CD14-positive monocyte (primary cell): ENCODE data around the gene NUP62. TPM values are rescaled to one million over a fixed set of nuclear protein-coding genes. Genes with fewer than 3 reads are reported as not detected.

Source experiments
- DNase-seq, 3 donors: peaks; one replicate each; pipeline ENCODE4 v3.0.0-alpha.2; 2011 to 2022
- H2AFZ ChIP-seq: 2 replicates; pipeline ENCODE4 v1.6.0; 2012; ENCODE audit warnings: mild to moderate bottlenecking, low read depth, low read length, inconsistent platforms; ENCODE audit not compliant: insufficient read depth, poor library complexity, severe bottlenecking
- H3K27ac ChIP-seq, 2 donors: 1 replicate in 1 of 2; 2 replicates in 1 of 2; pipeline ENCODE4 v1.5.1; 2012 to 2013; ENCODE audit warnings: low read length in 2 of 2, control low read depth in 1 of 2, inconsistent platforms in 1 of 2, low read depth in 1 of 2, mild to moderate bottlenecking in 1 of 2
- H3K27me3 ChIP-seq, 2 donors: one replicate each; pipeline versions ENCODE4 v1.6.0 to v1.6.1; 2011 to 2013; ENCODE audit warnings: low read length in 2 of 2; ENCODE audit not compliant: control insufficient read depth in 2 of 2, insufficient read depth in 2 of 2
- H3K36me3 ChIP-seq, 2 donors: replicated peaks in 1 of 2; 1 replicate in 1 of 2; 2 replicates in 1 of 2; pipeline versions ENCODE4 v1.5.1 to v1.6.1; 2012 to 2013; ENCODE audit warnings: low read length in 2 of 2, control low read depth in 1 of 2, inconsistent platforms in 1 of 2, mild to moderate bottlenecking in 1 of 2; ENCODE audit not compliant: insufficient read depth in 2 of 2, control insufficient read depth in 1 of 2
- H3K4me1 ChIP-seq, 2 donors: 1 replicate in 1 of 2; 2 replicates in 1 of 2; pipeline versions ENCODE4 v1.5.1 to v1.6.1; 2012 to 2013; ENCODE audit warnings: low read length in 2 of 2, control low read depth in 1 of 2, inconsistent platforms in 1 of 2, mild to moderate bottlenecking in 1 of 2, moderate library complexity in 1 of 2; ENCODE audit not compliant: insufficient read depth in 2 of 2, control insufficient read depth in 1 of 2
- H3K4me2 ChIP-seq: replicated peaks from 2 replicates; pipeline ENCODE3; 2012; ENCODE audit warnings: low read length, moderate library complexity, mild to moderate bottlenecking; ENCODE audit not compliant: poor library complexity, severe bottlenecking; ENCODE audit errors: extremely low read depth
- H3K4me3 ChIP-seq, 3 experiments: fragments of 200-600 bp in 1 of 3; sonication (generic) in 1 of 3; replicated peaks in 1 of 3; 1 replicate in 2 of 3; 2 replicates in 1 of 3; pipeline ENCODE4 v1.5.1; 2011 to 2013; ENCODE audit warnings: low read length in 3 of 3, mild to moderate bottlenecking in 3 of 3, control low read depth in 2 of 3, low read depth in 2 of 3, inconsistent platforms in 1 of 3, moderate library complexity in 1 of 3
- H3K79me2 ChIP-seq: 2 replicates; pipeline ENCODE4 v1.6.0; 2012; ENCODE audit warnings: mild to moderate bottlenecking, control low read depth, inconsistent platforms, low read length, moderate library complexity; ENCODE audit not compliant: insufficient read depth
- H3K9ac ChIP-seq: 2 replicates; pipeline ENCODE4 v1.6.0; 2017; ENCODE audit warnings: low read length, mild to moderate bottlenecking; ENCODE audit not compliant: insufficient read depth, poor library complexity, severe bottlenecking
- H3K9me3 ChIP-seq, 2 donors: replicated peaks in 1 of 2; 1 replicate in 1 of 2; 2 replicates in 1 of 2; pipeline versions ENCODE4 v1.5.1 to v1.6.1; 2012 to 2013; ENCODE audit warnings: low read length in 2 of 2, control low read depth in 1 of 2; ENCODE audit not compliant: control insufficient read depth in 1 of 2, insufficient read depth in 1 of 2
- H4K20me1 ChIP-seq: 2 replicates; pipeline ENCODE4 v1.6.0; 2012; ENCODE audit warnings: mild to moderate bottlenecking, low read length, control low read depth, moderate library complexity; ENCODE audit not compliant: insufficient read depth
- H3K27ac Mint-ChIP-seq, 7 donors: one replicate each; pipeline ENCODE4 v1.8.0; 2020; ENCODE audit warnings: mild to moderate bottlenecking in 7 of 7, mixed read lengths in 7 of 7, moderate library complexity in 6 of 7, inconsistent platforms in 2 of 7
- H3K27me3 Mint-ChIP-seq, 3 donors: one replicate each; pipeline ENCODE4 v1.8.0; 2021 to 2022; ENCODE audit warnings: low read depth in 3 of 3, mild to moderate bottlenecking in 3 of 3, mixed read lengths in 3 of 3, moderate library complexity in 3 of 3, inconsistent platforms in 1 of 3
- H3K36me3 Mint-ChIP-seq, 2 donors: one replicate each; pipeline ENCODE4 v1.8.0; 2020; ENCODE audit warnings: mixed read lengths in 2 of 2, inconsistent platforms in 1 of 2, mild to moderate bottlenecking in 1 of 2
- H3K4me1 Mint-ChIP-seq: one replicate; pipeline ENCODE4 v1.8.0; 2020; ENCODE audit warnings: mild to moderate bottlenecking, mixed read lengths
- H3K4me3 Mint-ChIP-seq, 2 donors: one replicate each; pipeline ENCODE4 v1.8.0; 2020; ENCODE audit warnings: mild to moderate bottlenecking in 2 of 2, mixed read lengths in 2 of 2, moderate library complexity in 1 of 2
- H3K9me3 Mint-ChIP-seq, 7 donors: one replicate each; pipeline ENCODE4 v1.8.0; 2020 to 2022; ENCODE audit warnings: mixed read lengths in 7 of 7, mild to moderate bottlenecking in 6 of 7, moderate library complexity in 6 of 7, inconsistent platforms in 2 of 7
- CTCF ChIP-seq: fragments of 200-600 bp; IDR thresholded peaks from one replicate; pipeline ENCODE4 v1.8.0; 2022; ENCODE audit warnings: antibody characterized with exemption, mild to moderate bottlenecking
- WGBS: methylation state at CpG from one replicate; pipeline ENCODE4 v1.1.5; 2013; ENCODE audit warnings: missing lambda C conversion rate; ENCODE audit not compliant: insufficient coverage; 5-methylcytosine and 5-hydroxymethylcytosine counted together
- intact Hi-C, 2 donors: fragments of 100-400 bp; cut with micrococcal nuclease; formaldehyde crosslinking; loops; one replicate each; pipeline versions ENCODE4 v1.15.0 to v1.15.1; 2023
- polyA plus RNA-seq, 3 donors: library from polyadenylated mRNA; depleted of rRNA in 1 of 3; unstranded in 2 of 3; stranded (reverse) in 1 of 3; fragments of 300-500 nt in 2 of 3; fragments of >200 nt in 1 of 3; fragmentation: Illumina TruSeq in 2 of 3; gene quantifications; 1 replicate in 2 of 3; 2 replicates in 1 of 3; pipeline ENCODE4 v1.2.3, GENCODE V29; 2012 to 2021

The NUP62 gene
- polyA plus RNA-seq, 3 donors, result 32.3 to 62.2 (median 48.6) TPM

GRCh38 chr19:49877879-49878743 is 51.2 kb downstream of the NUP62 start:
- Mint-ChIP-seq H3K4me1 (peaks cover 25% of the 10 kb centered on the region), H3K27me3 (peaks cover 0 to 2% (median 0%) of the 10 kb centered on the region in 3 donors), H3K4me3 (no peak overlapping the region), H3K27ac (no peak overlapping the region), H3K9me3 (peaks cover 0 to 3% (median 0%) of the 10 kb centered on the region in 7 donors), H3K36me3 (peaks cover 47 to 56% of the 10 kb centered on the region in 2 donors)
- Histone ChIP-seq H3K27ac (peak overlapping the region; percentile 90 to 95), H3K4me2 (peak overlapping the region; percentile 98), H3K4me1 (peaks cover 25 to 28% of the 10 kb centered on the region in 2 donors), H3K9me3 (no peaks in the 10 kb centered on the region), H3K36me3 (peaks cover 32 to 38% of the 10 kb centered on the region in 2 donors), H3K4me3 (peak overlapping the region; percentile 60 to 94 (median 88)), H3K79me2 (peaks cover 37% of the 10 kb centered on the region), H2AFZ (peak overlapping the region; percentile 87), H4K20me1 (peaks cover 39% of the 10 kb centered on the region), H3K9ac (peak overlapping the region; percentile 89), H3K27me3 (no peaks in the 10 kb centered on the region)
- intact Hi-C loops, result loop anchor here (2.0 to 5.0 kb wide), 5 partner anchors 51 to 237 kb away; partner anchors contain the start of genes ATF5 (in 1 of the 2), FUZ (in 1 of the 2), NUP62 (in 1 of the 2) and PRMT1 (in 1 of the 2)
- peak; percentile 95 to 98 (median 97) for DNase-seq
- no peak for TF ChIP-seq CTCF
- WGBS, result 5% methylated on average over 31 of the region's 41 CpGs

- peaks cover 0 to 3% (median 0%) of the 10 kb centered on the region in 7 donors for H3K9me3 Mint-ChIP-seq
- no peak for TF ChIP-seq CTCF
- H3K9ac ChIP-seq, result peak within 1 kb of the TSS; percentile 89
- peaks cover 25% of the 10 kb centered on the region for H3K4me1 Mint-ChIP-seq
- peak; percentile 100 for DNase-seq
- H3K9me3 ChIP-seq, result no peaks in the 10 kb centered on the region
- no peak within 1 kb of the TSS for H3K4me3 Mint-ChIP-seq
- intact Hi-C loops, result loop anchor here (2.0 to 5.0 kb wide), 5 partner anchors 52 to 236 kb away; partner anchors contain the start of genes ATF5 (in 1 of the 2), FUZ (in 1 of the 2), NUP62 (in 1 of the 2) and PRMT1 (in 1 of the 2)
- H3K79me2 ChIP-seq, result peaks cover 37% of the 10 kb centered on the region
- peaks cover 24 to 29% of the 10 kb centered on the region in 2 donors for H3K36me3 ChIP-seq
- H3K27me3 Mint-ChIP-seq, result peaks cover 0 to 1% (median 0%) of the 10 kb centered on the region in 3 donors
- H3K27me3 ChIP-seq, result no peaks in the 10 kb centered on the region
- peak within 1 kb of the TSS; percentile 88 for H2AFZ ChIP-seq
- no peak within 1 kb of the TSS for H3K27ac Mint-ChIP-seq
- peaks cover 30% of the 10 kb centered on the region for H4K20me1 ChIP-seq
- H3K4me1 ChIP-seq, result peaks cover 25 to 28% of the 10 kb centered on the region in 2 donors
- H3K36me3 Mint-ChIP-seq, result peaks cover 39 to 51% of the 10 kb centered on the region in 2 donors
- under 1% methylated on average over 52 of the region's 61 CpGs for WGBS
- peak within 1 kb of the TSS; percentile 66 to 94 (median 88) for H3K4me3 ChIP-seq
- peak within 1 kb of the TSS; percentile 98 for H3K4me2 ChIP-seq
- peak within 1 kb of the TSS; percentile 90 to 95 for H3K27ac ChIP-seq
Observed at GRCh38 chr19:49877020-49877878, 52.1 kb downstream of the NUP62 start, which contains the start of the genes AKT1S1 and TBC1D17. Gene AKT1S1 (minus strand): TSS chr19:49877355. CDS start chr19:49873295, 4,060 bp downstream. Gene TBC1D17 (plus strand): TSS chr19:49877702. CDS start chr19:49877724, 22 bp downstream.
